ENCODE results near the gene GADD45G.

The GADD45G gene

DNA sequence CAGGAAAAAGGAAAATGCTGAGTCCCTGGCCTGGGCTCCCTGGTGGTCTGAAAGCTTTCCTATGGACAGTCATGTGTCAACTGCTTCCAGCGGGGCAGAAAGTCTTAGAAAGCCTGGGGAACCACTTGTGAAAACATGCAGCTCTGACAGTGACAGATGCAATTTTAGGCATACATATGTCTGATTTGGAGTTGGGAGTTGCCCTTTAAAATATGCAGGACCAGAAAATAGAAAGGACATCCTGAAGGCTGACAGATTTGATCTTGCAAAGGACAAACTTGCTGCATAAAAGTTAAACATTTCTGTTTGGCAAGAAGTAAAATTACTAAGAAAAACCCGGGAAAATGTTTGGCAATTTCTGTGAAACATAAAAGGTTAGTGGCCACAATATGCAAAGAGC is 23.8 kb downstream of the GADD45G start:
- no peak for FAIRE-seq

DNA sequence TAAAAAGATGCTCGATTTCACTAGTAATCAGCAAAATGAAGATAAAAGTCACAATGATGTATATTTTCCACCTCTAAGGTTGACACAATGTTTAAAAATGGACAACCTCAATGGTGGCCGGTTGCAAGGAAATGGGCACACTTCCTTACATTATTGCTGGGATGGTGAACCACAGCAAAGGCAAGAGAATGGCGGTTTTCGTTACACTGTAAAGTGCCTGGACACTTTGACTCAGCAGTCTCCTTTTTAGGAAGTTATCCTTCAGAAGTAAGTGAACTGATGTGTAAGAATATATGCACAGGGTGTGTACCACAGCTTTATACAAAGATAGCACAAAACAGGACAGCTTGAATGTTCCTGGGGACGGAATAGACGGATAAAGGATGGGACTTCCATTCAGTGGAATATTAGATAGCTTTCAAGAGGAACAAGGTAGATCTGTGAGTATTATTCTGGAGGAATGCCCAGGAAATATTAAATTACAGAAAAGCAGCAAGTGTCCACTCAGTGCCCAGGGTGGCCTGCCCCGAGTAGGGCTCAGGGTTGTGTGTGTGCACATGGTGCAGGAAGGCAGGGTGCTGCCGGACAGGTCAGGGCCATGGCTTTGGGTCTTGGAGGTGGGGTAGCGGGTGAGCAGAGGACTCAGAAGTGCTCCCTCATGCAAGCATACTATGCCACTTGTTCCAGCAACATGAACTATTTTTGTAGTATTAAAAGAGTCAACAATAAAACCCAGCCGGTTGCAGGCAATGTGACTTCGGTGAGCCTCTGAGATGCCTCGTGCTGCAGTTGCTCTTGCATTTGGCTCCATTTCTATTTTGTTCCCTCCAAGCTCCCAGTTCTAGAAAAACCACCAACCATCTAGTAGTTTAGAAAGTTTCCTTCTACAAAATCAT is 24.5 kb downstream of the GADD45G start:
- no peak for DNase-seq (ENCODE audit: insufficient read length, low spot score)
- FAIRE-seq: no peak

More for the DNA sequence above, 23.8 kb downstream of the GADD45G start:
- DNase-seq (ENCODE audit: insufficient read length, low spot score): no peak

DNA sequence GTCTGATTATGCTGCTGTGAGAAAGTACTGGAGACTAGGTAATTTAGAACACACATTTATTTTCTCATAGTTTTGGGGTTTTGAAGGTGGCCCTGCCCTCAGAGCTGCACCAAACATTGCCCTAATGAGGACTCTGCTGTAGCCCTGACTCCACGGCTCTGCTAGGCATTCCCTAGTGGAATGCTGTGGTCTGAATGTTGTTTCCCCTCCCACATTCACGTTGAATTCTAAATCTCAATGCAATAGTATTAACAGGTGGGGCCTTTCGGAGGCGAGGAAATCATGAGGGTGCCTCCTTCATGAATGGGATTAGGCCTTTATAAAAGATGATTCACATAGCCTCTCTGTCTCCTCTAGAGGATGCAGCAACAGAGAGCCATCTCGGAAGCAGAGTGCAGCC is 25.7 kb downstream of the GADD45G start:
- no peak for FAIRE-seq
- DNase-seq (ENCODE audit: insufficient read length, low spot score): no peak

DNA sequence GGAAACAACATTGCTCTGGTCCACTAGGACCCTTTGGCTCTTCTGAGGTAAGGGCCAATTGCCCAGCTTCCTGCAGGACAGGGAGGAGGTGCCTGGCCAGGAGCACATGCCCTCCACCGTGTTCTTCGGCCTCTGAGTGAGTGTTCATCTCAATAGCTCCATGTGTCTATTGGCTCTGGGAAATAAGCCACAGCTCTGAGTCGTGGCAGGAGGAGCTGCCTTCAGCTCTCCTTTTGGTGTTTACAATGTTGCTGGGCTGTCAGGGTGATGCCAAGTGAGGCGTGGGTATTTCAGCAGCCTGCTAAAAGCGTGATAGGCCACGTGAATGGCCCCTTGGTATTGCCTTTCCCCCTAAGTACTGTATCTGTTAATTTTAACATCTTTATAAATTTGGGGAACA is 26.6 kb downstream of the GADD45G start:
- no peak for DNase-seq (ENCODE audit: insufficient read length, low spot score)
- no peak for FAIRE-seq

DNA sequence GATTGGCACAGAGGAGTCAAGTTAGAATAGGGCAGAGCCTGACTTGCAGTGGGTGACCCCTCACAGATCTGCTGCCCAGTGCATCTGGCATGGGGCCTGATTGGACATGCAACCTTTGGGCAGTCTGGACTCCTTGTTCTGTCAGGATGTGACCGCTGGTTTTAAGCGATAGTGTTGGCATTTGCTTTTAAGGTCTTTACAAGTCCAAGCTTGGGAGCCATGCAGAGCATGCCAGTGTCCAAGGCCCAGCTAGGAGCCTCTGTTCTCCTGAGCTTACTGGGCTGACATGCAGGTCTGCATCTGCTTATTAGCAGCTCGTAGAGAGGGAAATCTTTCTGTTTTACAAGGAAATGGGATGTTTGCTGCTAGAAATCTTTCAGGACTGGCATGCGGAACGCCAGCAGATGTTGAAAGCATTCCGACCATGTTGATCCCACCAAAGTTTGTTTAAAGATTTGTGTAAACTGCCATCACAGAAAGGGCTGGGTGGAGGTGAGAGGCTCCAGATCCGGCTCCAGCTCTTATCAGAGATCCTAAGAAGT is 27.5 kb downstream of the GADD45G start:
- DNase-seq (ENCODE audit: insufficient read length, low spot score) (no peak), FAIRE-seq (no peak)

DNA sequence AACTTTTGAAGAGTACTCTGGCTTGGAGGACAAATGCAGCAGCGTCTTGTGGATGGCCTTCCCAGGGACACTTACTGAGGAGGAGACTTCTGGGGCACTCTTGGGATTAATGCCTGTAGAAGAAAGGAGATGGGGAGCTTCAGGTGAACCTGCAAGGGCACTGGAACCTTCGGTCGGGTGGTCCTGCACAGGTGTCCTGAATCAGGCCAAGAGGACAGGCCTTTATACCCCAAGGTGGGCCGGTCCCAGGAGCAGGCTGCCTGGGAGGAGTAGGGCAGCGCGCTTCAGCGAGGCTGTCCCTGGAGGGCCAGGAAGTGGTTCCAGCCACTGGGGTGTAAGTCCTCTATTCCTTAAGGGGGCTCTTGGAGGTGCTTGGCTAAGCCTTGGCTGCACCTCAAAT is 27.9 kb downstream of the GADD45G start:
- FAIRE-seq: no peak

DNA sequence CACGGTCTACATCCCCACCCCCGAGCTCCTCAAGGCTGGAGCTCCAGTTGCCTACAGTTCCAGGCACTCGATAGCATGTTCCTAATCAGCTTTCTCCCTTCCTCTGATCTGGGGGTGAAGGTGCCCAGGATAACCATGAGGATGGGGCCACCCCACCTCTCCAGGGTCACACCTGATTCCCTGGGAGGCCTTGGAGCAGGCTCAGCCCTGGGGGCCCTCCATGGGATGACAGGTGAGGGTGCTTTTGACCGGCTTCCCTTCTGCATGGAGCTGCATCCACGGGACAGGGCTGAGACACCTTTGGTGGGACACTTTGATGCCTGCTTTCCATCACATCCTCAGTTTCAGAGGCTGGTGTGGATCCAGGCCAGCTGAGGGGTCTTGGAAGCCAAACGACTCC is 28.6 kb downstream of the GADD45G start:
- no peak for FAIRE-seq
- no peak for DNase-seq (ENCODE audit: insufficient read length, low spot score)

More for the DNA sequence above, 27.9 kb downstream of the GADD45G start:
- no peak for DNase-seq (ENCODE audit: insufficient read length, low spot score)

DNA sequence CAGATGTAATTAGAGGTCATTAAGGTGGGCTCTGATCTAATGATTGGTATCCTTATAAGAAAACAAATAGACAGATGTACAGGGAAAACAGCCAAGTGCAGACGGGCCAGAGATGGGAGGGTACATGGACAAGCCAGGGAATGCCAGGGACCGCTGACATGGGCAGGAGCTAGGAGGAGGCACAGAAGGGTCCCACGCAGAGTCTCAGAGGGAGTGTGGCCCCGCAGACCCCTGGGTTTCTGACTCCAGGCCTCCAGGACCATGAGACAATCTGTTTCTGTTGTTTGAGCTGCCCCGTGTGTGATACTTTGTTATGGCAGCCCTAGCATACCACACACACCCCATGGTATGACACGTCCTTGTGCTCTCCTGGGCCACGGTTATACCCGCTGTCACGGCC is 29.1 kb downstream of the GADD45G start:
- no peak for FAIRE-seq
- DNase-seq (ENCODE audit: insufficient read length, low spot score): no peak

DNA sequence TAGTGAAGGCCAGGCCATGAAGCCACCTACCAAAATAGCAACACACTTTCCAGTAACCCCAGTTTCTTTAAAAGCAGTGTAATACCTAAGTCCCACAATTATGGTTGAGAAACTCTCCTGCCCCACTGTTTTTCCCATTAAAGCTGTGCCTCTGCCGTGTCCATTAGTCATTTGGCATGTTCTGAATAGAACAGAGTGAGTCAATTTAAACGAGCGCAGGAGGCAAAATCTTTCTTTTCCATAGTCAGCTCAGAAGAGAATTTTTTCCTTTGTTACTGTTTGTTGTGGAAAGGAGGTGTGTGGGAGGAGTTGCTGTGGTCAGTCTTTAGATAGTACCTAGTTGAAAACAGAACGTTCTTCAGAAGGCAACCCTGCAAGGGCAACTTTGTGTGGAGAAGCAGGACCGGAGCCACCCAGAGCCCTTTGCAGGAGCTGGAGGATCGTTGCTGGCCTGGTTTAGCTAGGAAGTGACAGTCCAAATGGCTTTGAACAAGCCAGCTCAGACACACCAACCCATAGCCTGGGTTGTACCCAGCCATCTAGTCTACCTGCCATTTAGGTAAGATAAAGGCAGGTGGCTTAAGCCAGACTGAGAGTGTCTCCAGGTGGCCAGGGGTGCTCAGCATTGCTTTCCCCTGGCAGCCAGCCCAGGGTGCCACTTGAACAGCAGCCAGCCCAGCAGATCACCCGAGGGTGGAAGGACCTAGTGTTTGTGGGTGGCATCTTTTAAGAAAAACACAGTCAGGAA is 30.4 kb downstream of the GADD45G start:
- no peak for FAIRE-seq
- DNase-seq (ENCODE audit: insufficient read length, low spot score): no peak

DNA sequence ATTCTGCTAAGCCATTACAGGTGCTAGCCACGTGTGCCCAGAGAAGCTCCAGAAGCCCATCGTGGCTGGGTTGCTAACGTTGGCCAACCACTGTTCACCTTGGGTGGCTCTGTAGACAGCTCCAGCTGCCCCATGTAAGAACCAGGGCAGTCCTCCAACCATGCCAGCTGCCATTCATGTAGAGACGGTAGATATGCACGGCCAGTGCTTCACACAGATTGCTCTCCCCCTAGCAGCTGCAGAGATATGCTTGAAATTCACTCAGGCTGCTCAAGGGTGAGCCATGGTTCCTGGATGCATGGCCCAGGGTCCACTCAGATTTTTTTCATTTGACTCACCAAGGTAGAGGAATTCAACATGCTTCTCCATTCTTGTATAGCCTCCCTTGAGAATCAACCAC is 31.0 kb downstream of the GADD45G start:
- FAIRE-seq: no peak
- DNase-seq (ENCODE audit: insufficient read length, low spot score): no peak

DNA sequence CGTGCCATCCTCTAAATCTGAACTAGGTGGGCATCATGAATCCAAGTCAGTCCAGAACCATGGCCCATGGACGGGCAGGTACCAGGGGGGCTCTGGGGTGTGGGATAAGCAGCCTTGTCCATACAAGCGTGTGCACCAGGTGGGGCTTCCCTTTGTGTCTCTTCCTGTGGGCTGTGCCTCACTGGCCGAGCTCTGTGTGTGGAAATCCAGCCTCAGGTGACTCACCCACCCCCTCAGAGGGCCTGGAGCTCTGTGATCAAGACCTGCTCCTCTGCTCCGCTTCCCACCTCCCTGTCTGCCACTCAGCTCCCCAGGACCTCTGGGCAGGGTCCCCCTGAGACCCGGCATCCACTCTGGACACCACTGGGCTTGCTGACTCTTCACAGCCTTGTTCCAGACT is 33.0 kb downstream of the GADD45G start:
- DNase-seq (ENCODE audit: insufficient read length, low spot score) (no peak), FAIRE-seq (no peak)

DNA sequence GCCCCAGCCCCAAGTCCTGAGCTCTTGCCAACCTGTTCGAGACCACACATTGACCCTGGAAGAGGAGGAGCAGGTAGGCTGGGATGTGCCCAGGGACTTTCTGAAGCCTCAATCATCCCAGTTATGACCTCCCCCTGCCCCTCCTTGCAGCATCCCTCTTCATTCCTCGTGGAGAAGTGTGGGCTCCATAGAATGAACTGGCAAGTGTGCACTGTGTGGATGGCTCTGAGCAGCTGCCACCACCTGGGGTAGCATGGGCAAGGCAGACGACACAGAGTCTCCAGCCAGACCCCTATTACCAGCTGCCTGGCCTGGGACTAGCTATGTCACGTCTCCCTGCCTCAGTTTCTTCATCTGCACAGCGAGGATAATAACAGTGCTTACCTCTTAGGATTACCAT is 33.5 kb downstream of the GADD45G start:
- DNase-seq (ENCODE audit: insufficient read length, low spot score): no peak
- no peak for FAIRE-seq

DNA sequence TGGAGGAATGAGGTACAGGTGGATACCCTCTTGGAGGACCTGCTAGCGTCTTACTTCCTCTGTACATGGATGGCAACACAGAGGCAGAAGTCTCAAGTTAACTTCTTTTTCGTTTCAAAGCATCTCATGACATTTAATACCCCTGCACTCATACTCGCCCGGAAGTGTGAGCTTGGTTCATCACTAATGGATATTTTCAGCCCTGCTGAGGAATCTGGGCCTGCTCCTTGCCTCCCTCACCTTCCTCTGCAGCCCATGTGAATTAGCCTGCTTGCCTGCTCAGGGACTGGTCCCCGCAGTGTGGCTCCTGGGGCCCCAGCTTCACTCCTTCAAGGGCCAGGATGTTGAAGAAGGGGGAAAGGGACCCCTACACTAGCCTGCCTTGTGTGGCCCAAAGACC is 34.1 kb downstream of the GADD45G start:
- no peak for FAIRE-seq
- DNase-seq (ENCODE audit: insufficient read length, low spot score): no peak

DNA sequence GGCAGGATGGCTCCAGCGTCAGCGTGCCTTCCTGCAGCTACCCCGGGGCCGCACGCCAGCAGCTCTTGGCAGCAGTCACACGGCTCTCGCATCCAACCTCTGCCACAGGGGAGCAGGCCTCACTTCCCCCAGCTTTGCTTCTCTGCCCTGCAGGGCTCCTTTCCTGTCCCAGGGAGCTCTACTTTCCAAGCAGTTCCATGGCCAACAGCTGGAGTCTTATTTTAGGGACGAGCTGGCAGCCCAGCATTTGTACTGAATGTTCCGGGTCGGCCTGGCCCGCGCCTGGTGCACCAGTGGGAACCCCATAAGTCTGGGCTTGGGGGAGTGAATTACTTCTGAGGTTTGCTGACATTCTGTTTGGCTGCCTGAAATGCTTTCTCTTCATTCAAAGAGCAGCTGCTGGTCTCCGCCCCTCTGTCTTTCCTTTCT is 34.6 kb downstream of the GADD45G start:
- no peak for DNase-seq (ENCODE audit: insufficient read length, low spot score)
- no peak for FAIRE-seq

DNA sequence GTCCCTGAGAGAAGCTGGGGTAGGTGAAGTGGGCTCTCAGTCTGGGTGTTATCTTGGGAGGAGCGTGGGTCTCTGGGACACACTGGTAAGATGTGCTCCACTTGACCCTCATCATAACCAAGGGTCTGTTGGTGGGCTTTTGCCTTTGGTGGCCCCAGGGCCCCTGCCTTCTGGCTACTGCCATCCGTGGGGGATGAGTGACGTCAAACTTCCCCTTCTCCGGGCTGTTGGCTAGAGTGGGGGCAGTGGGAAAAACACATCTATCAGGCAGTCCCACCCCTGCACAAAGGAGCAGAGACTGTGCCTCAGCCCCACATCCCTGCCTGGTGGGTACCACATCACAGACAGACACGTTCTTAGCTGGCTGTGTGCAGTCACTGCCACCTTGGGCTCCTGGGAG is 35.1 kb downstream of the GADD45G start:
- FAIRE-seq (no peak), DNase-seq (ENCODE audit: insufficient read length, low spot score) (no peak)

DNA sequence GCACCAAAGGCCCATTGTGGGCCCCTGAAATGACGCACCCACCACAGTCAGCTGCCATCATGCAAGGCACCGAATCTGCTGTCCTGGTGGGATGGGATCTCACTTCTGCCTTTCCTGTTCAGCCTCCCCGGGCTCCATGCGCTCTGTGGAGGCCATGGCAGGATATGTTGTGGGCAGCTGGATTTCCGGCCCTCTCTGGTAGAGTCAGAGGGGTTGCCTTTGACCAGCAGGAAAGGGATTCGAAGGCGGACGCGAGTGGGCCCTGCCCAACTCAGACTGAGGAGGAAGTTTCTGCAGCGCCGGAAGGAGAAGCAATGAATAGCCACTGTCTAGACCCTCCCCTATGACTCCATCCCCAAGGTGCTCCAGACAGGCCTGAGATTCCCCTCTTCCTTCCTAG is 35.5 kb downstream of the GADD45G start:
- DNase-seq (ENCODE audit: insufficient read length, low spot score) (no peak), FAIRE-seq (no peak)

DNA sequence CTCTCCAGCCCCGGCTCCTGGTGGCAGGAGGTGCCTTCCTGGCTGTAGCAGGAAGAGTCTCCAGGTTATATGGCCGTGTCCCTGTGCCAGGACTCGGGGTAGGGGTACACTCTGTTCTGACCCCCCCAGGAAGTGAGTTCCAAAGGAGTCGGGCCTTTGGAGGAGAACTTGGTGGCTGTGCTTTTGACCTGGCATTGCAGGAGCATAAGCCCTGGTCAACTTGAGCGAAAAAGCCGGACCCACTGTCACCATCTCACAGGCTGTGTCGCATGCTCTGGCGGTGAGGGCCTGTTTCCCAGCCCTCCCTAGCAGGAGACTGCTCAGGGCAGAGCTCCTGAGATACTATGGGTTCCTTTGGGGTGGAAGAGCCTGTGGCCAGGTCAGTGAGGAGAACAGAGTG is 36.0 kb downstream of the GADD45G start:
- DNase-seq (ENCODE audit: insufficient read length, low spot score) (no peak), FAIRE-seq (no peak)

DNA sequence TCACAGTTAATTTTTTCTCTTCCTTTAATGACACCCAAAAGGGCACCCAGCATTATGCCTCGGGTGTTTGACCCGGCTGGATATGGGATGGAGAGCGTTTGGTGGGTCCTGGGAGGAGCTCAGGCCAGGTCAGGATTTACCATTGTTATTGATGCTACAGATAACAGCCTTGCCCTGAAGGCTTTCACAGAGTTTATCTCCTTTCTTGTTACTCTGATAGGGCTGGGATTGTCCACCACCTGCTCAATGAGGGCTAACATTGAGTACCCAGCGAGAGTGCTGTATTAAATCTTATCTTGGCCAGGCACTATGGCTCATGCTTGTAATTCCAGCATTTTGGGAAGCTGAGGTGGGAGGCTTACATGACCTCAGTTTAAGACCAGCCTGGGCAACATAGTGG is 37.2 kb downstream of the GADD45G start:
- DNase-seq (ENCODE audit: insufficient read length, low spot score) (no peak), FAIRE-seq (no peak)

DNA sequence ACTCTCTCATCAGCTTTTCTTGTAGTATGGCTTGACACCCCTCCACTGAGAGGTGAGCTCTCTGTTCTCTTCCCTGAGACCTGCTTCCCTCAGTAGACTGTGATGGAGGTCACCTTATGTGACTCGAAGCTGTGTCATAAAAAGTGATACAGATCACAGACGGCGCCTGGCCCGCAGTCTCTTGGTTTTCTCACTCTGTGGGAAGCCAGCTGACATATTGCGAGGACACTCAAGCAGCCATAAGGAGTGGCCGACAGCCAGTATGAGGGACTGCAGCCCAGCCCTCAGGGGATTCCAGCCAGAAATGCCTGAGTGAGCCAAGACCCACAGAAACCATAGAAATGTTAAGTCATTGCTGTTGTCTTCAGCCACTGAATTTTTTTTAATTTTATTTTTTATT is 38.0 kb downstream of the GADD45G start:
- no peak for FAIRE-seq

DNA sequence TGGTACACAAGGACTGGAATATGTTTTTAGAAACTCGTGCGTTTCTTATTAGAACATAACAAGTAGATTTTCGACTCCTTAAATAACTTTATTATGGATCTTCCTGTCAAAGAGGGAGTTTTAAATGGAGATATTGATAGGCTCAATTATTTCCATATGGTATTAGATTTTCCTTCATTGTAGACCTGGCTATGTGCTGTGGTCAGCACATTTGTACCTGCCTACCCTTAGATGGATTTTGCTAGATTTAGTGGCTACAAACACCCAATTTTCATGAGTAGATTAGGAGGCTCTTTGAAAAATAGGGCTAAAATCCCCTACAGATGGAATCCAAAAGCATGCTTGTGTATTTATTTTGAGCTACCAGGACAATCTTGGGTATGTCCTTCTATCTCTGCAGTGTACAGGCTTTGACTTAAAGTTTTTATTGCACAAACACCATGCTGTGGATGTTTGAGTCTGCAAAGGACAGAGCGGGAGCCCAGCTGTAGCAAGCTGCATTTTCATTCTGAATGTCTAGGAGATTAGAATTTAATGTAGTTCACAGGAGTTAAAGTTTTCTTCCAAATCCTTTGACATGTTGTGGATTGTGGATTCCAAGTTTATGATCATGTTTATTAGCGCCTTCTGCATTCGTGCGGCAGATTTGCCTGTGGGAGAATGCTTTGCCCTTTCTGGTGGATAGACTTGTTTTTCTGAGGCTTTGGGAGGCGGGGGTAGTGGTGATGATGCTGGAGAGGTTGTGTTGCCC is 41.6 kb downstream of the GADD45G start:
- FAIRE-seq: no peak

More for the DNA sequence above, 38.0 kb downstream of the GADD45G start:
- DNase-seq (ENCODE audit: insufficient read length, low spot score): no peak

More for the DNA sequence above, 41.6 kb downstream of the GADD45G start:
- no peak for DNase-seq (ENCODE audit: insufficient read length, low spot score)
